ENCODE data around the gene PNPLA7.

Gene PNPLA7

DNA sequence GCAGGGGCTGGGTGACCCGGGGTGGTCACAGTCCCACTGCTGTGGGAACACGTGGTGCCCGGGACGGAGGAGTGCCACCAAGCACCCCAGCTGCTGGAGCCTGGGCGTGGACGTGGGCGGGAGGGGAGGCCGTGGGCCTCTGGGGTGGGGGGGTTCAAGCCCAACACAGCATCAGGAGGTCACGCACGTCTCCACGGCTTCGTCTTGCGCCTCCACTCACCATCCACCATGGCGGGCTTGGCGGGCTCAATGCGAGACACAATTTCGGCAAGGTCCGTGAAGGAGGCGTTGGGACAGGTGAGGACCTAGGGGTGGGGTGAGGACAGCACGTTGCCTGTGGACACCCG lies 88.9 kb downstream of the PNPLA7 start:
- DNase-seq (ENCODE audit: extremely low read depth, low read depth): no peak
- TF ChIP-seq CTCF (IDR thresholded peaks at IDR 0.05; ENCODE audit: low read depth, low read length): no peak

GRCh38 chr9:137460363-137461315 lies 89.6 kb downstream of the PNPLA7 start:
- no peak for DNase-seq (ENCODE audit: extremely low read depth, low read depth)
- TF ChIP-seq CTCF (IDR thresholded peaks at IDR 0.05; ENCODE audit: low read depth, low read length): no peak

DNA sequence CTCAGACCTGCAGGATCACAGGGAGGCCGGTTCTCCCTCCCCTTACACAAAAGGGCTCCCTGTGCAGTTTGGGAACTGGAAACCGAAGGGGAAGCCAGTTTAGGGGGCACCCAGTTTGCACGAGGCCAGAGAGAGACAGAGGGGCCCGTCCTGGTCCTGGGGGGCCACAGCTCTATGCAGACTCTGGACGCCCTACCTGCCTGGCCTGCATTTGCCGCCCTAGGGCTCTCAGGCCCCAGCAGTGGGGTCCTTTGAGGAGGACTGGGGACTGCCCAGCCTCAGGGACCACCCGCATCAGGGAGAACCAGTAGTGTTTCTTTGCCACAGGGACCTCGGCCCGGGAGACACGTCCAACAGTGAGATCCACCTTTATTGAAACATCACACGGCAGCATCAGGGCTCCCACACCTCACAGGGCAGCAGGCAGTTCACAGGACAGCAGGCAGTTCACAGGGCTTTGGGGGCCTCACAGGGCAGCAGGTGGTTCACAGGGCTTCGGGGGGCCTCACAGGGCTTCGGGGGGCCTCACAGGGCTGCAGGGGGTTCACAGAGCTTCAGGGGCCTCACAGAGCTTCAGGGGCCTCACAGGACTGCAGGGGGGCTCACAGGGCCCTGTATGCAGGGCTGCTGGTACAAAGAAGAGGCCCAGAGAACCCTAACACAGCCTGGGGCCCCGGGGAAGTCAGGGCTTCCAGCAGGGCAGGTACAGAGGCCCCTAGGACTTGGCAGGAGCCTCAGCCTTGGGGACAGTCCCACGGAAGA lies 90.4 kb downstream of the PNPLA7 start:
- DNase-seq (ENCODE audit: extremely low read depth, low read depth): no peak
- TF ChIP-seq CTCF (IDR thresholded peaks at IDR 0.05; ENCODE audit: low read depth, low read length): no peak

DNA sequence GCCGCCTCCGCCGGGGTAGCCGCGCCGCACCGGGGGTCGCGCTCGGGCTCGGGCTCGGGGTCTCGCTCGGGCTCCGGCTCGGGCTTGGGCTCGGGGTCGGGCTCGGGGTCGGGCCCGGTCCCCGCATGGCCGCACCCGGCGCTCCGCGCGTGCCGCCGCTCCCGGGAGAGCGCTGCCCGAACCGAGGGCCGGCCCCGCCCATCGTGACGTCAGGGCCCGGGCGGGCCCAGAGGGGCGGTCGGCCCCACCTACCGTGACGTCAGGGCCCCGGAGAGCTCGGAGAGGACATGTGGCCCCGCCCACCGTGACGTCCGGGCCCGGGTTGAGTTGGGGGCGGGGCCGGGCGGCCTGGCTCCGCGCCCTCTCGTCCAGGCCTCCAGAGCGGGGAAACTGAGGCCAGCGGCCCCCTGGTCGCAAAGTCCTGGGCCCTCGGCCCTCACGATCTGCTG lies 91.0 kb downstream of the PNPLA7 start, which contains the start of gene NSMF:
Gene NSMF (minus strand): TSS at position 183 of the 449 bp plus-strand sequence. CDS start 232 bp downstream, outside the sequence.
- TF ChIP-seq CTCF (IDR thresholded peaks at IDR 0.05; ENCODE audit: low read depth, low read length): no peak
- DNase-seq (ENCODE audit: extremely low read depth, low read depth): peak; percentile 66

GRCh38 chr9:137458194-137459151 lies 91.7 kb downstream of the PNPLA7 start:
- no peak for TF ChIP-seq CTCF (IDR thresholded peaks at IDR 0.05; ENCODE audit: low read depth, low read length)
- no peak for DNase-seq (ENCODE audit: extremely low read depth, low read depth)

GRCh38 chr9:137457406-137458193 lies 92.6 kb downstream of the PNPLA7 start:
- no peak for TF ChIP-seq CTCF (IDR thresholded peaks at IDR 0.05; ENCODE audit: low read depth, low read length)
- DNase-seq (ENCODE audit: extremely low read depth, low read depth): no peak

Data from AG09319 (cell line).